Mesothelial cell of epicardium (in vitro differentiated cells): ENCODE results near the gene LTBP3. TPM values are rescaled to one million over a fixed set of nuclear protein-coding genes. Genes with fewer than 3 reads are reported as not detected.

Experiments used
- DNase-seq, 2 experiments: peaks; one replicate each; pipeline ENCODE4 v3.0.0; 2021; ENCODE audit warnings: low spot score in 2 of 2; ENCODE audit not compliant: unreplicated experiment in 2 of 2
- H3K27ac Mint-ChIP-seq: 2 replicates; pipeline ENCODE4 v1.8.0; 2021; ENCODE audit warnings: mixed read lengths
- H3K27me3 Mint-ChIP-seq: 2 replicates; pipeline ENCODE4 v1.8.0; 2021; ENCODE audit warnings: low read depth, mixed read lengths
- H3K36me3 Mint-ChIP-seq: 2 replicates; pipeline ENCODE4 v1.8.0; 2021; ENCODE audit warnings: mixed read lengths
- H3K4me1 Mint-ChIP-seq: 2 replicates; pipeline ENCODE4 v1.8.0; 2021; ENCODE audit warnings: mixed read lengths
- H3K4me3 Mint-ChIP-seq: 2 replicates; pipeline ENCODE4 v1.8.0; 2021; ENCODE audit warnings: mild to moderate bottlenecking, moderate library complexity, mixed read lengths
- H3K9me3 Mint-ChIP-seq: 2 replicates; pipeline ENCODE4 v1.8.0; 2021; ENCODE audit warnings: mixed read lengths
- CTCF ChIP-seq: fragments of 200-600 bp; sonication (generic); IDR thresholded peaks from one replicate; pipeline ENCODE4 v1.5.0; 2021; ENCODE audit warnings: antibody characterized with exemption; ENCODE audit not compliant: unreplicated experiment
- total RNA-seq: library from RNA; stranded (reverse); gene quantifications from 3 replicates; pipeline ENCODE4 v1.2.1, GENCODE V29; 2021

LTBP3 gene
- total RNA-seq, 1 donor from 2014 or later = 333 TPM

- H3K36me3 Mint-ChIP-seq = peaks cover 52% of the 10 kb centered on the region
Measured at GRCh38 chr11:65546217-65546958, 11.8 kb downstream of the LTBP3 start.

DNA sequence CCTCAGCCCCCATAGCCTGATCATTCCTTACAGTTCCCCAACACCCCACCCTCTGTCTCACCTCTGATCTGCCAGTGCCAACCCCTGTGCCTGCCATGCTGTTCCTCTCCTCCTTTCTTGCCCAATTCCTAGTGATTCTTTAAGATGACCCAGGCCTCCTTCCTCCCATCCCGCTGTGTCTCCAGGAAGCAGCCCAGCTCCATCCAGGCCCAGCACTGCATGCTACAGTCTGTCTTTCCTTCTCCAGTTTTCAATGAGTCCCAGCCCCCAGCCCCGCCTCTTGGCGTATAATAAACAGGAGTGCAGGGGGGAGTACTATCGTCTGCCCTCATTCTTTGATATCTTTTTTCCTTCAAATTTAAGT, 12.3 kb downstream of the LTBP3 start:
- Mint-ChIP-seq H3K27me3 (peaks cover 3% of the 10 kb centered on the region), H3K27ac (peak overlapping the region; percentile 41), H3K9me3 (no peaks in the 10 kb centered on the region), H3K4me3 (peak overlapping the region; percentile 16), H3K4me1 (peaks cover 28% of the 10 kb centered on the region), H3K36me3 (peaks cover 48% of the 10 kb centered on the region)
- no peak for TF ChIP-seq CTCF
- no peak for DNase-seq

More at GRCh38 chr11:65546217-65546958, 11.8 kb downstream of the LTBP3 start:
- no peak for TF ChIP-seq CTCF
- Mint-ChIP-seq H3K4me3 (peak overlapping the region; percentile 30), H3K27me3 (peaks cover 3% of the 10 kb centered on the region), H3K4me1 (peaks cover 24% of the 10 kb centered on the region), H3K9me3 (no peaks in the 10 kb centered on the region), H3K27ac (peak overlapping the region; percentile 47)
- DNase-seq = peak; percentile 75 to 87

DNA sequence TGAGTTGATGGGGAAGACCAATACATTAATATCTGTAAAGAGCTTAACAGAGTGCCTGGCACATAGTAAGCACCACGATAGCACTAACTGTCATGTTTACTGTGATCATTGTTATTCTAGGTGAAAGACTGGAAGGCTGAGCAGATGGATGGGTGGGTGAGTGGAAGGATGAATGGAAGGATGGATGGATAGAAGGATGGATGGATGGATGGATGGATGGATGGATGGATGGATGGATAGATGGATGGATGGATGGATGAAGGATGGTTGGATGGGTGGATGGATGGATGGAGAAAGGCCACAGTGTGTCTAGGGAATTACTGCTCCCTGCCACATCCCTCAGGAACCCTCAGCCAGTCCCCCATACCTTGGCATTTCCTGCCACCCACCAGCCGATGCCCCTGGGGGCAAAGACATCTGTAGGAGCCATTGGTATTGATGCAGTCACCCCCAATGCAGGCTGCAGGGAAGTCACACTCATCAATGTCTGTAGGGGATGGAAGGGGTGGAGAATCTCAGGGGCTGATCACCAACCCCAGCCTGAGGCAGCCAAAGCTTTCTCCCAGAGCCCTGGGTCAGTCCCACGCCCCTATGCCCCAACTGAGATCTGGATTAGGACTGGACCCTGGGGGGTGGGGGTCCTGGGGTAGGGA, 15.3 kb downstream of the LTBP3 start:
- Mint-ChIP-seq H3K27ac (no peak overlapping the region), H3K9me3 (no peaks in the 10 kb centered on the region), H3K4me3 (no peak overlapping the region), H3K27me3 (peaks cover 3% of the 10 kb centered on the region), H3K4me1 (peaks cover 27% of the 10 kb centered on the region), H3K36me3 (peaks cover 29% of the 10 kb centered on the region)
- TF ChIP-seq CTCF = no peak
- DNase-seq = no peak

DNA sequence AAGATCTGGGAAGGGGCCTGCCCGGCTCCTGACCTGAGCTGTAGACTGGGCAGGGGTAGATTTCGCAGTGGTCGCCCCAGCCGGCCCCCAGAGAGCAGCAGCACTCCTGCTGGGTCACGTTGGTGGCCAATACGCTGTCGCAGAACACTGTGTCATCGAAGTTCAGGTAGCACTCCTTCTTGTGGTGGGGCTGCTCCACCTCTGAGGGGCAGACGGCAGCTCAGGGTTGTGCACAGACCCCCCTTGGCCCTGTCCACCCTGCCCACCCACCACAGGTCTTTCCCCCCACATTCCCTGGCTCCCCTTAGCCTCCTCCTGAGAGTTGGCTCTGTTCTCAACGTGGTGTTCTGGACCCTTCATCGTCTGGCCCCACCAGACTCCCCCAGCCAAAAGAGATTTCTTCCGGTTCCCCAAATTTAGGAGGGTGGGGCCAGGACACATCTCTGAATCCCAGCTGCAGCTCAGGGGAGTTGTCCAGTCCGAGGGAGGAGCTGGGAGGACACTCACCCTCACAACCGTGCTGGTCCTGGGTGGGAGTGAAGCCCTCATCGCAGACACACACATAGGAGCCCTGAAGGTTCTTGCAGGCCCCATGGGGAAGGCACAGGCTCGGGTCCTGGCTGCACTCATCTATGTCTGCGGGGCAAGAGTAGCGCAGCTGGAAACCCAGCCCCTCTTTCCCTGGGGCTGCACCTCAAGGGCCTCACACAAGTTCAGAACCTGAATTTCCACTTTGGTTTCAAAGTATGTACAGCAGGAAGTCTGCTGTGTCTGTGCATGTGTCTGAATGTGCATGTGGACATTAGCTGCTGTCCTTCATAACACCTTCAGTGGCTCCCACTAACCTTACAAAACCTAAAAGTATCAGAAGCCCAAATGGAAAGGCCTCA, 16.8 kb downstream of the LTBP3 start:
- peaks cover 25% of the 10 kb centered on the region for H3K4me1 Mint-ChIP-seq
- H3K27me3 Mint-ChIP-seq = peaks cover 3% of the 10 kb centered on the region
- H3K4me3 Mint-ChIP-seq = peak overlapping the region; percentile 59
- no peaks in the 10 kb centered on the region for H3K9me3 Mint-ChIP-seq
- peak overlapping the region; percentile 90 for H3K27ac Mint-ChIP-seq
- H3K36me3 Mint-ChIP-seq = peaks cover 31% of the 10 kb centered on the region
- no peak for DNase-seq
- TF ChIP-seq CTCF = no peak

GRCh38 chr11:65540290-65541092, 17.7 kb downstream of the LTBP3 start:
- peaks cover 18% of the 10 kb centered on the region for H3K4me1 Mint-ChIP-seq
- TF ChIP-seq CTCF = peak; percentile 85
- H3K4me3 Mint-ChIP-seq = peak overlapping the region; percentile 64
- peak; percentile 80 to 87 for DNase-seq
- peaks cover 27% of the 10 kb centered on the region for H3K36me3 Mint-ChIP-seq
- H3K27me3 Mint-ChIP-seq = peaks cover 3% of the 10 kb centered on the region
- no peak overlapping the region for H3K27ac Mint-ChIP-seq
- no peaks in the 10 kb centered on the region for H3K9me3 Mint-ChIP-seq
